Measurements from ENCODE around the gene SCLY. TPM values are rescaled to one million over a fixed set of nuclear protein-coding genes. Genes with fewer than 3 reads are reported as not detected.

SCLY gene
- total and polyA plus RNA-seq, 12 donors: 8.3 to 14.5 (median 11.4) TPM

- no peak for ATAC-seq
- peak overlapping the region in 5 of 10 donors; percentile 47 to 70 (median 62) for H3K27ac ChIP-seq
- H3K4me1 ChIP-seq: peaks cover 3 to 42% (median 26%) of the 10 kb centered on the region in 9 donors
- WGBS, 2 donors: 87% methylated on average over 5 of the region's 5 CpGs
- intact Hi-C loops (cut with DNase I): loop anchor here in 4 of 10 donors (5.0 to 10.0 kb wide), 3 partner anchors 82 to 289 kb away; partner anchors contain the start of genes RAMP1 (in 2 of the 4) and SCLY (in 1 of the 4)
- no peak overlapping the region for H3K4me3 ChIP-seq
- no peaks in the 10 kb centered on the region for H3K9me3 ChIP-seq
- no peak for DNase-seq
- TF ChIP-seq, protein P1, sequence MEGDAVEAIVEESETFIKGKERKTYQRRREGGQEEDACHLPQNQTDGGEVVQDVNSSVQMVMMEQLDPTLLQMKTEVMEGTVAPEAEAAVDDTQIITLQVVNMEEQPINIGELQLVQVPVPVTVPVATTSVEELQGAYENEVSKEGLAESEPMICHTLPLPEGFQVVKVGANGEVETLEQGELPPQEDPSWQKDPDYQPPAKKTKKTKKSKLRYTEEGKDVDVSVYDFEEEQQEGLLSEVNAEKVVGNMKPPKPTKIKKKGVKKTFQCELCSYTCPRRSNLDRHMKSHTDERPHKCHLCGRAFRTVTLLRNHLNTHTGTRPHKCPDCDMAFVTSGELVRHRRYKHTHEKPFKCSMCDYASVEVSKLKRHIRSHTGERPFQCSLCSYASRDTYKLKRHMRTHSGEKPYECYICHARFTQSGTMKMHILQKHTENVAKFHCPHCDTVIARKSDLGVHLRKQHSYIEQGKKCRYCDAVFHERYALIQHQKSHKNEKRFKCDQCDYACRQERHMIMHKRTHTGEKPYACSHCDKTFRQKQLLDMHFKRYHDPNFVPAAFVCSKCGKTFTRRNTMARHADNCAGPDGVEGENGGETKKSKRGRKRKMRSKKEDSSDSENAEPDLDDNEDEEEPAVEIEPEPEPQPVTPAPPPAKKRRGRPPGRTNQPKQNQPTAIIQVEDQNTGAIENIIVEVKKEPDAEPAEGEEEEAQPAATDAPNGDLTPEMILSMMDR (IDR thresholded peaks at IDR 0.05): no peak
- H3K36me3 ChIP-seq: peaks cover 0 to 6% (median 0%) of the 10 kb centered on the region in 9 donors
- H3K27me3 ChIP-seq: peaks cover 0 to under 1% (median 0%) of the 10 kb centered on the region in 7 donors
Measured at GRCh38 chr2:238144262-238144661, 83.5 kb downstream of the SCLY start.

DNA sequence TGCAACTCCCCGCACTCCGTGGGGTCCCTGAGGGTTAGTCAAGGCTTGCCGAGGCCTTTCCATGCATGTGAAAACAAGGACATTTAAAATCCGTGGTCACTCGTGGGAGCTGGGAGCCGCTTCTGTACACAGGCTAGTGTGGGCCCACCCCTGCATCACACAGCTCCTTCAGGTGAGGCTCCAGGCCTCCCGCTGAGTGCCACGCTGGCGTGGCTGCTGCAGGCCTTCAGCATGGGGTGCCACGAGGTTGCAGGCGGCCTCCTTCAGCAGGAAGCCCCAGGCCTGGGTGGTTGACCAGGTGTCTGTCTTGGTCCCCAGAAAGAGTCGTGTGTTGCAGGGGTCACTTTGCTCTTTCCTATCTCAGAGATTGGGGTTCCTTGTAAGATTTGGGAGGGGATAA lies 84.2 kb downstream of the SCLY start:
- TF ChIP-seq, protein P1 (IDR thresholded peaks at IDR 0.05): no peak
- Histone ChIP-seq H3K36me3 (peaks cover 0 to 6% (median 0%) of the 10 kb centered on the region in 9 donors), H3K9me3 (no peaks in the 10 kb centered on the region), H3K27ac (peak overlapping the region in 1 of 10 donors; percentile 10), H3K4me1 (peaks cover 3 to 34% (median 25%) of the 10 kb centered on the region in 9 donors), H3K4me3 (no peak overlapping the region), H3K27me3 (no peaks in the 10 kb centered on the region)
- WGBS, 2 donors: 86% methylated on average over 12 of the region's 12 CpGs
- ATAC-seq (no peak), DNase-seq (no peak)
- intact Hi-C loops (cut with DNase I): loop anchor here in 3 of 10 donors (10.0 kb wide), 2 partner anchors 280 to 290 kb away; partner anchors contain the start of gene RAMP1 (in 2 of the 3)

DNA sequence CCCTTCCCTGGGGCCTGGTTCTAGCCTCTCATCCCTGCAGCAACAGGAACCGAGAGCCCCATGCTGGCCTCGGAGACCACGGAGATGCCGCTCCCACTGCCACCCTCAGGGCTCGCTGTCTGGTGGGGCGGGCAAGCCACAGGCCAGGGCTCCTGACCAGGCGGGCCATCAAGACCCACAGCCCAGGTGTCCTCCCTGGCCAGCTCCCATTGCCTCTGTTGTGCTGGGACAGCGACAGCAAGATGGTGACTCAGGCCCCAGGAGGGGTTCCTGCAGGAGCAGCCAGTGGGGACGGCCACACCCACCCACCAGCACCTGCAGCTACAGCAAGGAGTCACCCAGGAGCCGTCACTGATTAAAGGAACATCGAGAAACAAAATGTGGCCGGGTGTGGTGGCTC lies 85.0 kb downstream of the SCLY start:
- Histone ChIP-seq H3K36me3 (peaks cover 0 to 4% (median 0%) of the 10 kb centered on the region in 9 donors), H3K27ac (no peak overlapping the region), H3K9me3 (no peaks in the 10 kb centered on the region), H3K4me1 (peaks cover 3 to 32% (median 22%) of the 10 kb centered on the region in 9 donors), H3K4me3 (no peak overlapping the region), H3K27me3 (no peaks in the 10 kb centered on the region)
- DNase-seq (no peak), ATAC-seq (no peak)
- TF ChIP-seq, protein P1 (IDR thresholded peaks at IDR 0.05): no peak
- intact Hi-C loops (cut with DNase I): loop anchor here in 3 of 10 donors (10.0 kb wide), 2 partner anchors 281 to 291 kb away; partner anchors contain the start of gene RAMP1 (in 2 of the 3)
- 84 to 88% methylated on average over 12 of the region's 12 CpGs for WGBS, 2 donors

DNA sequence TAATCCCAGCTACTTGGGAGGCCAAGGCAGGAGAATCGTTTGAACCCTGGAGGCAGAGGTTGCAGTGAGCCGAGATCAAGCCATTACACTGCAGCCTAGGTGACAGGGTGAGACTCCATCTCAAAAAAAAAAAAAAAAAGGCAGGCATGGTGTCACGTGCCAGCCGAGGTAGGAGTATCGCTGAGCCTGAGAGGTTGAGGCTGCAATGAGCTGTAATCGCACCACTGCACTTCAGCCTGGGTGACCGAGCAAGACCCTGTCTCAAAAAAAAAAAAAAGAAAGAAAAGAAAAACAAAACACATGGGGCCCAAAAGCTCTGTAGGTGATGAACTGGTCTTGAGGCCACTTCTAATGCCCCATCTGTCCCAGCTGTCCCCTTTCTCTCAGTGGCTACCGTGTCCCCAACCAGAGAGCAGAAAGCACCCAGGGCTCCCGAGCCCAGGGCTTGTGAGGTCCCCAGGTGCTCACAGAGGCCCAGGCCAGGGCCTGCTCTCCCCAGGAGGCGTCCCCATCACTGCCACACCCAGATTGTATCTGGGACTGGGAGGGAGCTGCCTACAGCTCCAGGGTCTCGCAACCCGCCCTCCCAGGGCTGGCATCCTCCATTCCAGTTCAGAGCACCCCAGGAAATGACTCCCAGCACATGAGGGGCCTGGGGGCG lies 86.2 kb downstream of the SCLY start:
- WGBS, 2 donors: 88 to 91% methylated on average over 13 of the region's 13 CpGs
- intact Hi-C loops (cut with DNase I): loop anchor here in 3 of 10 donors (10.0 kb wide), 2 partner anchors 282 to 292 kb away; partner anchors contain the start of gene RAMP1 (in 2 of the 3)
- peaks cover 3 to 21% (median 17%) of the 10 kb centered on the region in 9 donors for H3K4me1 ChIP-seq

More for the DNA sequence above, 86.2 kb downstream of the SCLY start:
- Histone ChIP-seq H3K27ac (no peak overlapping the region), H3K4me3 (no peak overlapping the region), H3K9me3 (no peaks in the 10 kb centered on the region), H3K36me3 (peaks cover 0 to 4% (median 0%) of the 10 kb centered on the region in 9 donors), H3K27me3 (no peaks in the 10 kb centered on the region)
- ATAC-seq (no peak), DNase-seq (no peak)
- TF ChIP-seq, protein P1 (IDR thresholded peaks at IDR 0.05): no peak

Measured in heart right ventricle (tissue), 16 donors.